Adrenal gland (tissue), 12 donors: Measurements from ENCODE around the gene PRAF2. TPM values are rescaled to one million over a fixed set of nuclear protein-coding genes. Genes with fewer than 3 reads are reported as not detected.
A peak's percentile ranks its signal among the peaks of the same experiment; 100 is the strongest.

ENCODE experiments used
- DNase-seq, 7 donors: peaks; one replicate each; pipeline ENCODE4 v3.0.0-alpha.2; 2019 to 2020
- H3K27ac ChIP-seq, 5 donors: fragments of 200-600 bp; sonication (generic) in 4 of 5; 1 replicate in 3 of 5; 2 replicates in 2 of 5; pipeline versions ENCODE4 v1.5.1 to v1.8.0; 2016 to 2020; ENCODE audit warnings: mild to moderate bottlenecking in 1 of 5
- H3K27me3 ChIP-seq: fragments of 200-600 bp; 2 replicates; pipeline ENCODE4 v1.8.0; 2021
- H3K36me3 ChIP-seq, 2 donors: fragments of 200-600 bp; replicated peaks in 1 of 2; 1 replicate in 1 of 2; 2 replicates in 1 of 2; pipeline versions ENCODE4 v1.5.1 to v1.8.0; 2018 to 2022
- H3K4me1 ChIP-seq, 2 donors: fragments of 200-600 bp; replicated peaks in 1 of 2; 1 replicate in 1 of 2; 2 replicates in 1 of 2; pipeline versions ENCODE4 v1.5.1 to v1.8.0; 2018 to 2021
- H3K4me3 ChIP-seq, 4 donors: fragments of 200-600 bp; sonication (generic) in 3 of 4; one replicate each; pipeline ENCODE4 v1.5.1; 2016 to 2018
- H3K9me3 ChIP-seq, 3 donors: fragments of 200-600 bp; sonication (generic) in 1 of 3; replicated peaks in 1 of 3; 1 replicate in 2 of 3; 2 replicates in 1 of 3; pipeline versions ENCODE4 v1.5.1 to v1.8.0; 2016 to 2021
- CTCF ChIP-seq, 6 experiments: fragments of 450-650 bp in 4 of 6; fragments of 200-600 bp in 2 of 6; sonication (generic) in 1 of 6; IDR thresholded peaks; 1 replicate in 5 of 6; 2 replicates in 1 of 6; pipeline versions ENCODE4 v1.5.1 to v1.8.0; 2016 to 2021; ENCODE audit warnings: antibody characterized with exemption in 6 of 6, mild to moderate bottlenecking in 2 of 6, moderate library complexity in 1 of 6
- POLR2A ChIP-seq, 2 donors: fragments of 450-650 bp; IDR thresholded peaks; one replicate each; pipeline ENCODE4 v1.6.1; 2017; ENCODE audit warnings: antibody characterized with exemption in 2 of 2, mild to moderate bottlenecking in 2 of 2, moderate library complexity in 1 of 2
- WGBS, 4 donors: extraction: QIAGEN DNeasy Blood & Tissue Kit in 2 of 4; methylation state at CpG; one replicate each; pipeline versions ENCODE4 v1.1.5 to v1.1.7; 2013 to 2017; 5-methylcytosine and 5-hydroxymethylcytosine counted together
- intact Hi-C, 2 donors: fragments of 100-400 bp; cut with DNase I; formaldehyde crosslinking; loops; one replicate each; pipeline versions ENCODE4 v1.14.1 to v1.15.0; 2022 to 2023
- polyA plus RNA-seq, 3 donors: library from polyadenylated mRNA; stranded (reverse); fragments of 200-250 nt in 2 of 3; fragments of 350-450 nt in 1 of 3; fragmentation: Illumina TruSeq in 1 of 3; extraction: RNeasy Lipid Tissue Mini Kit (QIAGEN cat#74804) in 1 of 3; gene quantifications; one replicate each; pipeline ENCODE4 v1.2.3, GENCODE V29; 2013 to 2014
- total RNA-seq, 9 donors: library from RNA; depleted of rRNA in 4 of 9; stranded (reverse); fragments of >200 nt in 4 of 9; fragments of 120-200 nt in 1 of 9; fragmentation: NEBNext Ultra II Directional in 1 of 9; extraction: Animal tissue kit (Norgen Biotek cat#: 25700) in 1 of 9; gene quantifications; one replicate each; pipeline versions ENCODE4 v1.1.0 to v1.2.4, GENCODE V29; 2013 to 2023
- donor health status: healthy with polysubstance abuse.
- donor health status: Bipolar disorder and iron deficiency.
- donor health status: DM: yes; HTN: yes; CAD: no.
- donor health status: DM: no; HTN: no; CAD: no.
- donor health status: DM: no; HTN: no; CAD: no.
- donor health status: DM: yes; HTN: yes; CAD: no.

The PRAF2 gene
- total and polyA plus RNA-seq, 12 donors, result 9.7 to 100 (median 37.3) TPM

GRCh38 chrX:49089553-49089952, 15.8 kb upstream of the PRAF2 start:
- H3K27me3 ChIP-seq, result no peaks in the 10 kb centered on the region
- no peaks in the 10 kb centered on the region for H3K4me1 ChIP-seq
- no peaks in the 10 kb centered on the region for H3K9me3 ChIP-seq
- H3K36me3 ChIP-seq, result no peaks in the 10 kb centered on the region
- no peak for TF ChIP-seq POLR2A (IDR thresholded peaks at IDR 0.05)
- TF ChIP-seq CTCF (IDR thresholded peaks at IDR 0.05), result no peak
- no peak for DNase-seq
- intact Hi-C loops, result no loop called here
- H3K27ac ChIP-seq, result no peak overlapping the region
- no peak overlapping the region for H3K4me3 ChIP-seq
- 64 to 88% (median 78%) methylated on average over 3 to 4 of the region's 4 CpGs for WGBS, 4 donors

GRCh38 chrX:49082271-49082871, 8.6 kb upstream of the PRAF2 start:
- Histone ChIP-seq H3K27me3 (no peaks in the 10 kb centered on the region), H3K4me3 (no peak overlapping the region), H3K4me1 (peaks cover 0 to 3% of the 10 kb centered on the region in 2 donors), H3K27ac (no peak overlapping the region), H3K9me3 (no peaks in the 10 kb centered on the region), H3K36me3 (peaks cover 0 to 4% of the 10 kb centered on the region in 2 donors)
- DNase-seq, result no peak
- TF ChIP-seq POLR2A (IDR thresholded peaks at IDR 0.05) (no peak), CTCF (IDR thresholded peaks at IDR 0.05) (no peak)
- 76 to 89% (median 79%) methylated on average over 4 of the region's 4 CpGs for WGBS, 4 donors
- intact Hi-C loops, result no loop called here

DNA sequence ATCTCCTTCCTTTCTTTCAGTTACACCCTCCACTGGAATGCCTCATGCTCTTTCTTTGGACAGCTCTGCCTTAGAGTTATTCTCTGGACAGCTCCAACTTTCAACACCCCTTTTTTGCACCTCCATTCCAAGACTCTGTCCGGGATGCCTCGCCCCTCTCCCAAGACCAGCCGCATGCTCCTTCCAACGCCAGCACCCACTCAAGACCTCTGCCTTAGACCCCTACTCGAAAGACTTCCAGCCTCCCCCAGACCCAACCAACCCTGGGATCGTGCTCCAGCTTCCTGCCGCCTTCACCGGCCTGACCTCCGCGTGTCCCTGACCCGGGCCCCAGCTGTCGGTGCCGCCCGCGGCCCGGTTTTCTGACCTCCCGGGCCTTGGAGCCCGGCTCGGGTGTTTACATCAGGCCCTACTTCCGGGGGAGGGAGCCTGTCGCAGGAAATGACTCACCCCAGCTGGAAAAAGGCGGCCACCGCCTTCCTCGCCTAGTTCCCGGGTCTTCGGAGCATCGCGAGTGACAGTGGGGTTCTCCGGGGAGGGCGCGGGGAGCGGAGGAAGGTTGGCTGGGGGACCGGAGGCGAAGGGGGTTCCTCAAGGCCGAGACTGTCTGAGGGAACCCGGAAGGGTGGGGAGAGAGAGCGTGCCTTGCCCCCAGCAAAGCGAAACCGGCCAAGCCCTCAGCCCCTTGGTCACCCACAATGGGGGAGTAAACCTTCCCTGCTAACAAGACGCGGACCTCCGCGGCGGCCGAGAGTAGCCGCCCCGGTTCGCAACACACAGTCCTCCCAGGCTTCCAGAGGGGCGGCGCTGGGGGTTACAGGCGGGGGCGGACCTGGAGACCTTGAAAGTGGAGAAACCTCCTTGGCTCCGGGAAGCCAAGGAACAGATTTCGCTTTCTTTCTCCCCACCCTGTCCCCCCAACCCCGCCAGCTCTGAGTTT, 6.0 kb upstream of the PRAF2 start, which contains the start of gene WDR45:
Gene WDR45 (minus strand): TSS at position 399 of the 940 bp plus-strand sequence. CDS start 1,792 bp downstream, outside the sequence.
- TF ChIP-seq POLR2A (IDR thresholded peaks at IDR 0.05), result peak; percentile 21 to 60
- no peak for TF ChIP-seq CTCF (IDR thresholded peaks at IDR 0.05)
- intact Hi-C loops, result no loop called here
- H3K9me3 ChIP-seq, result no peaks in the 10 kb centered on the region
- H3K36me3 ChIP-seq, result peaks cover 0 to 5% of the 10 kb centered on the region in 2 donors
- peak within 1 kb of the TSS; percentile 69 to 97 (median 91) for H3K27ac ChIP-seq
- H3K27me3 ChIP-seq, result no peaks in the 10 kb centered on the region
- WGBS, 4 donors, result 0 to 33% (median 15%) methylated on average over 5 to 55 of the region's 55 CpGs
- peak within 1 kb of the TSS in 3 of 4 donors; percentile 40 to 61 (median 48) for H3K4me3 ChIP-seq
- H3K4me1 ChIP-seq, result peaks cover 0 to 3% of the 10 kb centered on the region in 2 donors
- peak; percentile 66 to 86 (median 76) for DNase-seq

DNA sequence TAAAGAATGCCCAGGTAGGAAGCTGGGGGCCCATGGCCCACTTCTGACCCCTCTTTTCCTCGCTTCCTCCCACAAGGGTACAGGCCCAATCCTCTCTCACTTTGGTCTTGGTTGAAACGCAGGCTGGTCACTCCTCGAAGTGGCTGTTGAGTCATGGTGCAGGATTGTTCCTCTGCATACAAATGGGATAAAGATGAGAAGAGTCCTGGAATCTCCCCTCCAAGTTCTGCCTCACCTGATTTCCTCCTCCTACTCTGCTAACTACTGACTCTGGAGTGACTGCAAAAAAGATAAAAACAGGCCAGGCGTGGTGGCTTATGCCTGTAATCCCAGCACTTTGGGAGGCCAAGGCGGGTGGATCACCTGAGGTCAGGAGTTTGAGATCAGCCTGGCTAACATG, 4.1 kb upstream of the PRAF2 start:
- WGBS, 4 donors, result 79 to 86% (median 81%) methylated on average over 3 to 5 of the region's 5 CpGs
- intact Hi-C loops, result no loop called here
- Histone ChIP-seq H3K4me1 (peaks cover 0 to 3% of the 10 kb centered on the region in 2 donors), H3K27ac (peak overlapping the region in 1 of 5 donors; percentile 97), H3K27me3 (no peaks in the 10 kb centered on the region), H3K4me3 (no peak overlapping the region), H3K36me3 (peaks cover 0 to 5% of the 10 kb centered on the region in 2 donors), H3K9me3 (no peaks in the 10 kb centered on the region)
- TF ChIP-seq CTCF (IDR thresholded peaks at IDR 0.05), result no peak
- DNase-seq, result no peak
